PFSK-1 (cell line): ENCODE results near the gene ST3GAL2.

Experiments
- FOXP2 ChIP-seq: optimal IDR thresholded peaks from 2 replicates; pipeline ENCODE3; 2011; ENCODE audit warnings: borderline replicate concordance, control low read depth, inconsistent platforms; ENCODE audit not compliant: insufficient read depth; ENCODE audit errors: extremely low read length, extremely low read depth
- POLR2AphosphoS5 ChIP-seq: IDR thresholded peaks from 2 replicates; pipeline ENCODE4 v1.6.1; 2012; ENCODE audit warnings: low read depth, mild to moderate bottlenecking, control low read depth, low read length, moderate library complexity
- SIN3A ChIP-seq: IDR thresholded peaks from 2 replicates; pipeline ENCODE4 v1.6.1; 2012; ENCODE audit warnings: mild to moderate bottlenecking, low read length, moderate library complexity, borderline replicate concordance; ENCODE audit not compliant: insufficient read depth
- TAF1 ChIP-seq: IDR thresholded peaks from 2 replicates; pipeline ENCODE4 v1.6.1; 2012; ENCODE audit warnings: low read length, control low read depth, borderline replicate concordance; ENCODE audit not compliant: insufficient read depth
- TF ChIP-seq, protein P1 (sequence below), 2 experiments: IDR thresholded peaks; 2 replicates each; pipeline versions ENCODE4 v1.6.1 to v1.8.0; 2011 to 2012; ENCODE audit warnings: low read depth in 2 of 2, low read length in 2 of 2, control low read depth in 1 of 2, inconsistent platforms in 1 of 2, mild to moderate bottlenecking in 1 of 2, moderate library complexity in 1 of 2; ENCODE audit not compliant: insufficient read depth in 1 of 2

The ST3GAL2 gene

DNA sequence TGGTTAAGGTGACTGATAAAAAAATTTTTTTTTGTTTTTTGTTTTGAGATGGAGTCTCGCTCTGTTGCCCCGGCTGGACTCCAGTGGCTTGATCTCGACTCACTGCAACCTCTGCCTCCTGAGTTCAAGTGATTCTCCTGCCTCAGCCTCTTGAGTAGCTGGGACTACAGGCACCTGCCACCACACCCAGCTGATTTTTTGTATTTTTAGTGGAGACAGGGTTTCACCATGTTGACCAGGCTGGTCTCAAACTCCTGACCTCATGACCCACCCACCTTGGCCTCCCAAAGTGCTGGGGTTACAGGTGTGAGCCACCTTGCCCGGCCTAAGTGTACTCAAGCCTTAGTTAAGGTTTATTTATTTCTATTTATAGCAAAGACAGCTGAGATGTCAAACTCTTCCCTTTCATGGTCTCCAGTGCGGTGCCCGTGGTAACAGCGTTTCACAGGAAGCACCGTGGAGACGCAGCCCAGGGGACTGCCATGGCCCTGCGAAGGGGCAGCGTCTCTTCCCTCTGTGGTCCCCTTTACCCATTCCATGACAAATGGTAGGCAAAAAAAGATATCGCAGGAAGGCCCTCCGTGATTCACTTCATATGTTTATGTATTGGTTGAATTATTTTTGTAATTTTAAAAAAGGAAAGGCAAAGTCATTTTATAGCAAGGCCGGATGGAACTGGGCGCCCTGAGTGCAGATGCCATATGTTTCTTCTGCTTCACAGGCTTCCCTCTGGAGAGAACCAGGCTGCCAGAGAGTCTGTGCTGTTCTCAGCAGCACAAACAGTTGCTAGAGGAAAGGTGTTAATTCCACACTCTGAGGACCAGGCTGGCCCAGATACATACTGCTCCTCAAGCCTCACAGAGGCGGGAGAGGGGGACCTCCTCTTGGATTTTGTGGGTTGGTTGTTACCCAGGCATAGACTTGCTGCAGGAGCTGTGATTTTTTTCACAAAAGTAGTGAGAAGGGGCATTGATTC, 63.0 kb downstream of the ST3GAL2 start:
- TF ChIP-seq, protein P1, sequence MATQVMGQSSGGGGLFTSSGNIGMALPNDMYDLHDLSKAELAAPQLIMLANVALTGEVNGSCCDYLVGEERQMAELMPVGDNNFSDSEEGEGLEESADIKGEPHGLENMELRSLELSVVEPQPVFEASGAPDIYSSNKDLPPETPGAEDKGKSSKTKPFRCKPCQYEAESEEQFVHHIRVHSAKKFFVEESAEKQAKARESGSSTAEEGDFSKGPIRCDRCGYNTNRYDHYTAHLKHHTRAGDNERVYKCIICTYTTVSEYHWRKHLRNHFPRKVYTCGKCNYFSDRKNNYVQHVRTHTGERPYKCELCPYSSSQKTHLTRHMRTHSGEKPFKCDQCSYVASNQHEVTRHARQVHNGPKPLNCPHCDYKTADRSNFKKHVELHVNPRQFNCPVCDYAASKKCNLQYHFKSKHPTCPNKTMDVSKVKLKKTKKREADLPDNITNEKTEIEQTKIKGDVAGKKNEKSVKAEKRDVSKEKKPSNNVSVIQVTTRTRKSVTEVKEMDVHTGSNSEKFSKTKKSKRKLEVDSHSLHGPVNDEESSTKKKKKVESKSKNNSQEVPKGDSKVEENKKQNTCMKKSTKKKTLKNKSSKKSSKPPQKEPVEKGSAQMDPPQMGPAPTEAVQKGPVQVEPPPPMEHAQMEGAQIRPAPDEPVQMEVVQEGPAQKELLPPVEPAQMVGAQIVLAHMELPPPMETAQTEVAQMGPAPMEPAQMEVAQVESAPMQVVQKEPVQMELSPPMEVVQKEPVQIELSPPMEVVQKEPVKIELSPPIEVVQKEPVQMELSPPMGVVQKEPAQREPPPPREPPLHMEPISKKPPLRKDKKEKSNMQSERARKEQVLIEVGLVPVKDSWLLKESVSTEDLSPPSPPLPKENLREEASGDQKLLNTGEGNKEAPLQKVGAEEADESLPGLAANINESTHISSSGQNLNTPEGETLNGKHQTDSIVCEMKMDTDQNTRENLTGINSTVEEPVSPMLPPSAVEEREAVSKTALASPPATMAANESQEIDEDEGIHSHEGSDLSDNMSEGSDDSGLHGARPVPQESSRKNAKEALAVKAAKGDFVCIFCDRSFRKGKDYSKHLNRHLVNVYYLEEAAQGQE (IDR thresholded peaks at IDR 0.05; ENCODE audit: insufficient read depth in 1 of 2, low read depth in 2 of 2, low read length in 2 of 2): no peak
- TF ChIP-seq POLR2AphosphoS5: no peak
- TF ChIP-seq TAF1: no peak
- no peak for TF ChIP-seq SIN3A
- no peak for TF ChIP-seq FOXP2

DNA sequence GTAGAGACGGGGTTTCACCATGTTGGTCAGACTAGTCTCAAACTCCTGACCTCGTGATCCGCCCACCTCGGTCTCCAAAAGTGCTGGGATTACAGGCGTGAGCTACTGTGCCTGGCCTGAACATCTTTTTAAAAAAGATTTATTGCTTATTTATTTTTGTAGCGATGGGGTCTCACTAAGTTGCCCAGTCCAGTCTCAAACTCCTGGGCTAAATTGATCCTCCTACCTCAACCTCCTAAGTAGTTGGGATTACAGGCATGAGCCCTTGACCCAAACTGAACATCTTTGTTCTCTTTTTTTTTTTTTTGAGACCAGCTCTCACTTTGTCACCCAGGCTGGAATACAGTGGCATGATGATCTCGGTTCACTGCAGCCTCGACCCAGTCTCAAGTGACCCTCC, 64.7 kb downstream of the ST3GAL2 start:
- TF ChIP-seq POLR2AphosphoS5: no peak
- TF ChIP-seq TAF1: no peak
- no peak for TF ChIP-seq SIN3A
- no peak for TF ChIP-seq FOXP2

DNA sequence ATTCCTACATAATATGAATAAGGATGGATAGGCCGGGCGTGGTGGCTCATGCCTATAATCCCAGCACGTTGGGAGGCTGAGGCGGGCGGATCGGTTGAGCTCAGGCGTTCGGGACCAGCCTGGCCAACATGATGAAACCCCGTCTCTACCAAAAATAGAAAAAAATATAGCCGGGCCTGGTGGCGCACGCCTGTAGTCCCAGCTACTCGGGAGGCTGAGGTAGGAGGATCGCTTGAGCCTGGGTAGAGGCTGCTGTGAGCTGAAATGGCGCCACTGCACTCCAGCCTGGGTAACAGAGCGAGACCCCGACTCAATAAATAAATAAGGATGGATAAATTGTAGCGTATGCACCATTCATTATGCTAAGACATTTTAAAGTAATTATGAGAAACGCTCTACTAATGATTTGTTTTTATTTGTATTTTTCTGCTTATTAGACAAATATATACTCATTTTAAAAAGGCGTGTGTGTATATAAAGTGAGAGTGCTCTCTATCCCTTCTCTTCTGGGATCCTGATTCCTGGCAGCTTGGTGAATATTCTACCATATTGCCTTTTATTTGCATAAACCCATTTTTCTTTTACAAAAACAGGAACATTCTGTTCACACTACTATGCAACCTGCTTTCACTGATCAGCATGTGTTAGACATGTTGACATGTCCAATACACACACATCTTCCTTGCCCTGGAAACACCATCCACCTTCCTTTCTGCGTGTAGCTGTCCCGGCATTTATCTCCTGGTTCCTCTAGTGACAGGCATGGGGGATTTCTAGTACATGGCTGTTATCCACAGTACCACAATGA, 65.8 kb downstream of the ST3GAL2 start:
- TF ChIP-seq SIN3A (no peak), FOXP2 (no peak), TAF1 (no peak), POLR2AphosphoS5 (no peak)
- TF ChIP-seq, protein P1 (IDR thresholded peaks at IDR 0.05; ENCODE audit: insufficient read depth in 1 of 2, low read depth in 2 of 2, low read length in 2 of 2): no peak

DNA sequence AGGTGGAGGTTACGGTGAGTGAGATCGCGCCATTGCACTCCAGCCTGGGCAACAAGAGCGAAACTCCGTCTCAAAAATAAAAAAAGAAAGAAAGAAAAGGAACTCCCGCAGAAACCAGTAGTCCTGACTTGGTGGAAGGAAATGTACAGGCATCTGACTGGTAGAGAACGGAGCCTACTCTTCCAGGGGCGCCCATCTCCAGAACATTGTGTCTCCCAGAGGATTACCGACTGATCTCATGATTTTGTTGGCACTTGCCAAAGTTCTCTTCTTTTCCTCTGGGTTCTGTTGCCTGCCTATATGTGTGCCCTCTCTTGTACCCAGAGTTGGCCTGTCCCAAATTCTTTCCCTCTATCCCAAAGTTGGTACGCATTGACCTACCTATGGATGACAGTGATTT, 68.0 kb downstream of the ST3GAL2 start:
- TF ChIP-seq SIN3A: no peak
- TF ChIP-seq TAF1: no peak
- TF ChIP-seq, protein P1 (IDR thresholded peaks at IDR 0.05; ENCODE audit: insufficient read depth in 1 of 2, low read depth in 2 of 2, low read length in 2 of 2): no peak
- TF ChIP-seq FOXP2: no peak
- no peak for TF ChIP-seq POLR2AphosphoS5

DNA sequence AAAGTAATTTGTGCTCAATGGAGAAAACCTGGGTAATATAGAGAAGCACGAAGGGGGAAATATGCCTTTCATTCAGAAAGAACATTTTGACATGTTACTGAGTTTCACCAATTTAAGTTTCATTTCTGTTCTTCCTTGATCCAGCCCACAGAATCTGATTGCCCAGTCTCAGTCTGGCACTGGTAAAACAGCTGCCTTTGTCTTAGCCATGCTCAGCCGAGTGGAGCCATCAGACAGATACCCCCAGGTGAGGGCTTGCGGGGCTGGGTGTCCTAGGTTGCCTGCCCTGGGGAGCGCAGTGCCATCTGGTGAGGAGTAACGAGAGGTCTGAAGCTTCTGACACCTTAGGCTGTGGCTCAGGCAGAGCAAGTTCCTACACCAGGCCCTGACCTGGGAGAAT, 74.5 kb downstream of the ST3GAL2 start:
- no peak for TF ChIP-seq FOXP2
- TF ChIP-seq, protein P1 (IDR thresholded peaks at IDR 0.05; ENCODE audit: insufficient read depth in 1 of 2, low read depth in 2 of 2, low read length in 2 of 2): no peak
- no peak for TF ChIP-seq POLR2AphosphoS5
- TF ChIP-seq TAF1: no peak
- TF ChIP-seq SIN3A: no peak
